ENCODE data around the gene SYNGR2.
A peak's percentile ranks its signal among the peaks of the same experiment; 100 is the strongest.

SYNGR2 gene

DNA sequence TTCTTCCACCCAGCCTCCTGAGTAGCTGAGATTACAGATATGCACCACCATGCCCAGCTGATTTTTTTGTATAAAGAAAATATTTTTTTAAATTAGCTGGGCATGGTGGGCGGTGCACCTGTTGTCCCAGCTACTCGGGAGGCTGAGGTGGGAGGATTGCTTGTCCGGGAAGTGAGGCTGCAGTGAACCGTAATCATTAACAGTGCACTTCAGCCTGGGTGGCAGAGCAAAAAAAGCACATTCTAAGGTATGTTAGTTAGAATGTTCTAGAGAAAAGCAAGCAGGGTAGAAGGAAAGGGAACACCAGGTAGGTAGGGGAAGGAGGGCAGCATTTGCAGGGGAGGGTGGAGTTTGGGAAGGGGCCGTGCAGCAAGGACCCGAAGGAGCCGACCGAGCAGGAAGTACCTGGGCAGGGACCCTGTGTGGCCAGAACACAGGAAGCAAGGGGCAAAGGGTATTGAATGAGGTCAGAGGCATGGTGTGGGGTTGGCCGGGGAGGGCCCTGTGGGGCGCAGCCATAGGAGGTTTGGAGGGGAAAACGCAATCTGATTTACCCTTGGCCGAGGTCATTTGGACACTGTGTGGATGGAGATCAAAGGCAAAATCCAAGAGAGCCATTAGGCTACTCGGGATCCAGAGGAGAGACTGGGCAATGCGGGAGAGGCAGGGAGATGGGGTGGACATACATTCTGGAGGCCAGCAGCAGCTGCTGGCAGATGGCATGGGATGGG lies 19.9 kb upstream of the SYNGR2 start:
- Histone ChIP-seq H3K9ac (no peak overlapping the region), H3K4me2 (no peak overlapping the region), H2AFZ (ENCODE audit: low read depth) (no peak overlapping the region), H3K27ac (no peak overlapping the region), H3K36me3 (ENCODE audit: insufficient read depth) (no peaks in the 10 kb centered on the region), H3K4me3 (IDR thresholded peaks at IDR 0.05; ENCODE audit: insufficient read depth, low read depth, low read length) (no peak overlapping the region), H3K79me2 (ENCODE audit: insufficient read depth, low read depth) (no peaks in the 10 kb centered on the region), H3K4me1 (ENCODE audit: low read depth, poor library complexity, severe bottlenecking) (peaks cover 71% of the 10 kb centered on the region), H4K20me1 (ENCODE audit: insufficient read depth) (no peaks in the 10 kb centered on the region), H3K27me3 (ENCODE audit: insufficient read depth, low read depth) (no peaks in the 10 kb centered on the region)
- TF ChIP-seq, protein P1, sequence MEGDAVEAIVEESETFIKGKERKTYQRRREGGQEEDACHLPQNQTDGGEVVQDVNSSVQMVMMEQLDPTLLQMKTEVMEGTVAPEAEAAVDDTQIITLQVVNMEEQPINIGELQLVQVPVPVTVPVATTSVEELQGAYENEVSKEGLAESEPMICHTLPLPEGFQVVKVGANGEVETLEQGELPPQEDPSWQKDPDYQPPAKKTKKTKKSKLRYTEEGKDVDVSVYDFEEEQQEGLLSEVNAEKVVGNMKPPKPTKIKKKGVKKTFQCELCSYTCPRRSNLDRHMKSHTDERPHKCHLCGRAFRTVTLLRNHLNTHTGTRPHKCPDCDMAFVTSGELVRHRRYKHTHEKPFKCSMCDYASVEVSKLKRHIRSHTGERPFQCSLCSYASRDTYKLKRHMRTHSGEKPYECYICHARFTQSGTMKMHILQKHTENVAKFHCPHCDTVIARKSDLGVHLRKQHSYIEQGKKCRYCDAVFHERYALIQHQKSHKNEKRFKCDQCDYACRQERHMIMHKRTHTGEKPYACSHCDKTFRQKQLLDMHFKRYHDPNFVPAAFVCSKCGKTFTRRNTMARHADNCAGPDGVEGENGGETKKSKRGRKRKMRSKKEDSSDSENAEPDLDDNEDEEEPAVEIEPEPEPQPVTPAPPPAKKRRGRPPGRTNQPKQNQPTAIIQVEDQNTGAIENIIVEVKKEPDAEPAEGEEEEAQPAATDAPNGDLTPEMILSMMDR (conservative IDR thresholded peaks at IDR 0.05; ENCODE audit: low read depth, low read length), result no peak

DNA sequence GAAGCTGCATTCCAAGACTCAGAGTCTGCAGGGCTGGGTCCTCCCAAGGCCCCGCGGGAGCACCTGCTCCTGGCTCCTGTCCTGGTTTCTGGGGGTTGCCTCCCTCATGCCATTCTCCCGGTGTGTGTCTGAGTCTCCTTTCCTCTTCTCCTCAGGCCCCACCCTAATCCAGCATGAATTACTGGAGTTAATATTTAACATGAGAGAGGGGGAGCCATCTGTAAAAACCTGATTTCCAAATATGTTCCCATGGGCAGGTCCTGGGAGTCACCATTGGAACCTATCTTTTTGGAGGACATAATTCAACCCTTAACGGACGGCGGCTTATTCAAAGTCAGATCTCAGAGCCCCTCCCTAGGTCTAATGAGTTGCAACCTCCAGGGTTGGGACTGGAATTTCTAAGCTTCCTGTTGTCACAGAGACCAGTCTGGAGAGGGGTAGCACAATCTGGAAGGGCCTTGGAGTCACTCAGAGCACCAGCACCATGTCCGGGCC lies 16.8 kb upstream of the SYNGR2 start:
- no peaks in the 10 kb centered on the region for H3K27me3 ChIP-seq (ENCODE audit: insufficient read depth, low read depth)
- H3K79me2 ChIP-seq (ENCODE audit: insufficient read depth, low read depth), result no peaks in the 10 kb centered on the region
- peaks cover 72% of the 10 kb centered on the region for H3K4me1 ChIP-seq (ENCODE audit: low read depth, poor library complexity, severe bottlenecking)
- no peaks in the 10 kb centered on the region for H3K36me3 ChIP-seq (ENCODE audit: insufficient read depth)
- no peak overlapping the region for H3K4me2 ChIP-seq
- H3K4me3 ChIP-seq (IDR thresholded peaks at IDR 0.05; ENCODE audit: insufficient read depth, low read depth, low read length), result no peak overlapping the region
- no peak overlapping the region for H2AFZ ChIP-seq (ENCODE audit: low read depth)
- TF ChIP-seq, protein P1 (conservative IDR thresholded peaks at IDR 0.05; ENCODE audit: low read depth, low read length), result no peak
- no peak overlapping the region for H3K27ac ChIP-seq
- H4K20me1 ChIP-seq (ENCODE audit: insufficient read depth), result no peaks in the 10 kb centered on the region
- H3K9ac ChIP-seq, result no peak overlapping the region

DNA sequence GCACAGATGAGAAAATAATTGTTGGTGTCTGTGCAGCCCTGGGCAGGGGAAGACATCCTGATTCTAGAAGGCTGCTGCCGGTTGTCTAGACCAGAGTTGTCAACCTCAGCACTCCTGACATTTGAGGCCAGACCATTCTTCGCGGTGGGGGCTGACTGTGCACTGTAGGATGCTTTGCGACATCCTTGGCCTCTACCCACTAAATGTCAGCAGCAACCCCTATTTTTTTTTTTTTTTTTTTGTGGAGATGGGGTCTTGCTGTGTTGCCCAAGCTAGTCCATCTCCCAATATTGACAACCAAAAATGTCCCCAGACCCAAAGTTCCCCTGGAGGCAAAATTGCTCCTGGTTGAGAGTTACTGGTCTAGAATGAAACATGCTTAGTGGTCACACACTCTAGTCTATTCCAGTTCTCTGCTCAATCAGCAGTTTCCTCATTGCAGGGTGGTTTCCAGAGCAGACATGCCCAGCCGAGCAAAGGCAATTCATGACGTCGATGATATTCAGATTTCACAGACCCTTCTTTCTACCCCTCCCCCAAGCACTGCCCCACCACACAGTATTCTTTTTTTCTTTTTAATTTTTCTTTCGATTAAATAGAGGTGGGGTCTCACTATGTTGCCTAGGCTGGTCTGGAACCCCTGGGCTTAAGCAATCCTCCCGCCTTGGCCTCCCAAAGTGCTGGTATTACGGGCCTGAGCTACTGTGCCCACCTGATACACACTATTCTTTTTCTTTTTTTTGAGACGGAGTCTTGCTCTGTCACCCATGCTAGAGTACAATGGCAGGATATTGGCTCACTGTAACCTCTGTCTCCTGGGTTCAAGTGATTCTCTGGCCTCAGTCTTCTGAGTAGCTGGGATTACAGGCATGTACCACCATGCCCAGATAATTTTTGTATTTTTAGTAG lies 13.2 kb upstream of the SYNGR2 start:
- Histone ChIP-seq H3K36me3 (ENCODE audit: insufficient read depth) (no peaks in the 10 kb centered on the region), H4K20me1 (ENCODE audit: insufficient read depth) (no peaks in the 10 kb centered on the region), H2AFZ (ENCODE audit: low read depth) (peak overlapping the region; percentile 38; the same call in 1 of the 2 replicates), H3K9ac (peak overlapping the region; percentile 85), H3K79me2 (ENCODE audit: insufficient read depth, low read depth) (no peaks in the 10 kb centered on the region), H3K4me2 (peak overlapping the region; percentile 92), H3K4me1 (ENCODE audit: low read depth, poor library complexity, severe bottlenecking) (peaks cover 71% of the 10 kb centered on the region), H3K27ac (peak overlapping the region; percentile 98), H3K4me3 (IDR thresholded peaks at IDR 0.05; ENCODE audit: insufficient read depth, low read depth, low read length) (no peak overlapping the region), H3K27me3 (ENCODE audit: insufficient read depth, low read depth) (no peaks in the 10 kb centered on the region)
- TF ChIP-seq, protein P1 (conservative IDR thresholded peaks at IDR 0.05; ENCODE audit: low read depth, low read length), result no peak

DNA sequence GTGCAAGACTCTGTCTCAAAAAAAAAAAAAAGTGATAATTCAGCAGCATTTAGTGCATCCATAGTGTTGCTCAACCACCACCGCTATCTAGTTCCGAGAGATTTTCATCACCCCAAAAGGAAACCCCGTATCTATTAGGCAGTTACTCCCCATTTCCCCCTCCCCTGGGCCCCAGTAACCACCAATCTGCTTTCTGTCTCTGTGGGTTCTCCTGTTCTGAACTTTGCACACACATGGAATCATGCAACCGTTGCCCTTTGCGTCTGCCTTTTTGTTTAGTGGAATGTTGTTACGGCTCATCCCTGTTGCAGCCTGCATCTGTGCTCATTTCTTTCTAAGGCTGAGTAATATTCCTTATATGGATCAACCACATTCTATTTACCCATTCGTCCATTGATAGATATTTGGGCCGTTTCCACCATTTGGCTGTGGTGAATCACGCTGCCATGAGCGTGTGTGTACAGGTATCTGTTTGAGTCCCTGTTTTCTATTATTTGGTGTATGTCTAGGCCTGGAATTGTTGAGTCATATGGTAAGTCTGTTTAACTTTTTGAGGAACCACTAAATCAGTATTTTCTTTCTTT lies 8.7 kb upstream of the SYNGR2 start:
- TF ChIP-seq, protein P1 (conservative IDR thresholded peaks at IDR 0.05; ENCODE audit: low read depth, low read length), result no peak
- Histone ChIP-seq H3K27ac (no peak overlapping the region), H3K9ac (no peak overlapping the region), H3K4me1 (ENCODE audit: low read depth, poor library complexity, severe bottlenecking) (peaks cover 37% of the 10 kb centered on the region), H2AFZ (ENCODE audit: low read depth) (no peak overlapping the region), H3K27me3 (ENCODE audit: insufficient read depth, low read depth) (no peaks in the 10 kb centered on the region), H3K4me2 (no peak overlapping the region), H3K79me2 (ENCODE audit: insufficient read depth, low read depth) (no peaks in the 10 kb centered on the region), H3K36me3 (ENCODE audit: insufficient read depth) (no peaks in the 10 kb centered on the region), H3K4me3 (IDR thresholded peaks at IDR 0.05; ENCODE audit: insufficient read depth, low read depth, low read length) (no peak overlapping the region), H4K20me1 (ENCODE audit: insufficient read depth) (no peaks in the 10 kb centered on the region)
